OCI-LY7 (cell line): ENCODE results near the gene UVRAG. TPM values are rescaled to one million over a fixed set of nuclear protein-coding genes. Genes with fewer than 3 reads are reported as not detected.

Source experiments
- BruUV-seq: library from RNA; stranded (reverse); fragments of 400-500 nt; replicated peaks from 2 replicates; lab custom pipeline; 2021; lab: Mats Ljungman, UMichigan
- CTCF ChIA-PET: fragments of 300-600 bp; sonication (Branson Sonifier 250); formaldehyde crosslinking; loops from one replicate; lab custom pipeline; 2022; ENCODE audit warnings: antibody characterized with exemption; ENCODE audit not compliant: unreplicated experiment; lab: Charles Lee
- POLR2A ChIA-PET: fragments of 300-600 bp; sonication (Branson Sonifier 250); formaldehyde crosslinking; loops from one replicate; lab custom pipeline; 2022; ENCODE audit warnings: antibody characterized with exemption; lab: Charles Lee
- DNase-seq: peaks from one replicate; pipeline ENCODE4 v3.0.0-alpha.2; 2015; ENCODE audit warnings: low spot score
- H2AFZ ChIP-seq: fragments of 200-600 bp; sonication (generic), shearing (Covaris generic); 2 replicates; pipeline ENCODE4 v1.6.1; 2014; ENCODE audit warnings: mild to moderate bottlenecking, antibody characterized with exemption, low read length, moderate library complexity
- H3K27ac ChIP-seq: fragments of 200-600 bp; sonication (generic); 2 replicates; pipeline ENCODE4 v1.5.1; 2014; ENCODE audit warnings: mixed run types, low read depth, mild to moderate bottlenecking, moderate library complexity, low read length, inconsistent platforms; ENCODE audit not compliant: poor library complexity, severe bottlenecking
- H3K36me3 ChIP-seq: fragments of 200-600 bp; sonication (generic); 2 replicates; pipeline ENCODE4 v1.6.1; 2014; ENCODE audit warnings: mild to moderate bottlenecking, antibody characterized with exemption, low read length, moderate library complexity, mixed read lengths; ENCODE audit not compliant: insufficient read depth
- H3K4me1 ChIP-seq: fragments of 200-600 bp; sonication (generic); 2 replicates; pipeline ENCODE4 v1.5.1; 2014; ENCODE audit warnings: mild to moderate bottlenecking, low read length; ENCODE audit not compliant: insufficient read depth, poor library complexity, severe bottlenecking
- H3K4me2 ChIP-seq: fragments of 200-600 bp; sonication (generic); 2 replicates; pipeline ENCODE4 v1.6.1; 2014; ENCODE audit warnings: mild to moderate bottlenecking, low read length
- H3K4me3 ChIP-seq: fragments of 200-600 bp; sonication (generic); 2 replicates; pipeline ENCODE4 v1.5.1; 2014; ENCODE audit warnings: mild to moderate bottlenecking, low read depth, low read length; ENCODE audit not compliant: poor library complexity, severe bottlenecking
- H3K79me2 ChIP-seq: fragments of 200-600 bp; sonication (generic); 2 replicates; pipeline ENCODE4 v1.6.1; 2016; ENCODE audit warnings: low read depth, mild to moderate bottlenecking, low read length, moderate library complexity, mixed read lengths; ENCODE audit not compliant: insufficient read depth
- H3K9me2 ChIP-seq: fragments of 200-600 bp; sonication (generic); 2 replicates; pipeline ENCODE4 v1.6.1; 2016; ENCODE audit warnings: mild to moderate bottlenecking, low read length, mixed read lengths; ENCODE audit not compliant: insufficient read depth
- H3K9me3 ChIP-seq: fragments of 200-600 bp; sonication (generic); 2 replicates; pipeline ENCODE4 v1.6.1; 2014; ENCODE audit warnings: mild to moderate bottlenecking, mixed run types, low read length, mixed read lengths
- H4K20me1 ChIP-seq: fragments of 200-600 bp; sonication (generic); 2 replicates; pipeline ENCODE4 v1.6.1; 2014; ENCODE audit warnings: mild to moderate bottlenecking, antibody characterized with exemption, low read length, moderate library complexity, mixed read lengths; ENCODE audit not compliant: insufficient read depth
- EZH2phosphoT487 ChIP-seq: fragments of 200-600 bp; sonication (generic); IDR thresholded peaks from 2 replicates; pipeline ENCODE4 v1.6.1; 2018; ENCODE audit warnings: low read depth, borderline replicate concordance, mild to moderate bottlenecking, mixed run types, antibody characterized with exemption, low read length, moderate library complexity, mixed read lengths
- intact Hi-C: fragments of 100-400 bp; cut with micrococcal nuclease; formaldehyde crosslinking; loops from one replicate; pipeline ENCODE4 v1.10.0; 2022; ENCODE audit not compliant: unreplicated experiment
- total RNA-seq, 2 experiments: library from RNA; depleted of rRNA in 1 of 2; stranded (reverse); fragments of >200 nt in 1 of 2; shearing (Covaris generic) in 1 of 2; gene quantifications; 2 replicates each; pipeline ENCODE4 v1.2.3, GENCODE V29; 2014 to 2022
- TF ChIP-seq, protein P1 (sequence below): fragments of 200-600 bp; sonication (generic); conservative IDR thresholded peaks from 2 replicates; pipeline ENCODE4 v1.5.1; 2014; ENCODE audit warnings: mild to moderate bottlenecking, antibody characterized with exemption, low read length, moderate library complexity, mixed read lengths

UVRAG gene
- total RNA-seq, 2 experiments from 2014 or later: 43.7 to 73.3 TPM

DNA sequence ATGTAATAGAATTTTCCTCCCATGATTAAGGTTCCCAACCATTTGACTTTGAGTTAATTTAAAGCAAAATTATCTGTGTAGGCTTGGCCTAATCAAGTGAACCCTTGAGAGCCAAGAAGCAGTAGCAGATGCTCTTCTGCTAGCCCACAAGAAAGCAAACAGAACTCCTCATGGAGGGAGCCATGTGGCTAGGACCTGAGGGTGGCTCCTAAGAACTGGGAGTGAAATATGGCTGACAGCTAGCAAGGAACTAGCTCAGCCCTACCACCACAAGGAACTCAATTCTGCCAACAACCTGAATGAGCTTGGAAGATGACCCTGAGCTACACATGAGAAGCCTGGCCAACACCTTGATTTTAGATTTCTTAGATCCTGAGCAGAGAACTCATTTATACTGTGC lies 223.6 kb downstream of the UVRAG start:
- peaks cover 8% of the 10 kb centered on the region; the same call in 1 of the 2 replicates for H3K79me2 ChIP-seq
- H3K27ac ChIP-seq: no peak overlapping the region
- BruUV-seq: no TSS peak
- no peak overlapping the region for H3K4me3 ChIP-seq
- no peak overlapping the region for H2AFZ ChIP-seq
- CTCF ChIA-PET: no interaction called here
- peaks cover 6% of the 10 kb centered on the region for H3K4me1 ChIP-seq
- no peak for DNase-seq
- no peak overlapping the region for H3K4me2 ChIP-seq
- H4K20me1 ChIP-seq: no peaks in the 10 kb centered on the region
- peaks cover 11% of the 10 kb centered on the region; the same call in 1 of the 2 replicates for H3K9me3 ChIP-seq
- intact Hi-C loops: no loop called here
- no peaks in the 10 kb centered on the region for H3K9me2 ChIP-seq
- TF ChIP-seq, protein P1, sequence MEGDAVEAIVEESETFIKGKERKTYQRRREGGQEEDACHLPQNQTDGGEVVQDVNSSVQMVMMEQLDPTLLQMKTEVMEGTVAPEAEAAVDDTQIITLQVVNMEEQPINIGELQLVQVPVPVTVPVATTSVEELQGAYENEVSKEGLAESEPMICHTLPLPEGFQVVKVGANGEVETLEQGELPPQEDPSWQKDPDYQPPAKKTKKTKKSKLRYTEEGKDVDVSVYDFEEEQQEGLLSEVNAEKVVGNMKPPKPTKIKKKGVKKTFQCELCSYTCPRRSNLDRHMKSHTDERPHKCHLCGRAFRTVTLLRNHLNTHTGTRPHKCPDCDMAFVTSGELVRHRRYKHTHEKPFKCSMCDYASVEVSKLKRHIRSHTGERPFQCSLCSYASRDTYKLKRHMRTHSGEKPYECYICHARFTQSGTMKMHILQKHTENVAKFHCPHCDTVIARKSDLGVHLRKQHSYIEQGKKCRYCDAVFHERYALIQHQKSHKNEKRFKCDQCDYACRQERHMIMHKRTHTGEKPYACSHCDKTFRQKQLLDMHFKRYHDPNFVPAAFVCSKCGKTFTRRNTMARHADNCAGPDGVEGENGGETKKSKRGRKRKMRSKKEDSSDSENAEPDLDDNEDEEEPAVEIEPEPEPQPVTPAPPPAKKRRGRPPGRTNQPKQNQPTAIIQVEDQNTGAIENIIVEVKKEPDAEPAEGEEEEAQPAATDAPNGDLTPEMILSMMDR: no peak
- no peak for TF ChIP-seq EZH2phosphoT487
- H3K36me3 ChIP-seq: peaks cover 68% of the 10 kb centered on the region
- POLR2A ChIA-PET: no interaction called here

DNA sequence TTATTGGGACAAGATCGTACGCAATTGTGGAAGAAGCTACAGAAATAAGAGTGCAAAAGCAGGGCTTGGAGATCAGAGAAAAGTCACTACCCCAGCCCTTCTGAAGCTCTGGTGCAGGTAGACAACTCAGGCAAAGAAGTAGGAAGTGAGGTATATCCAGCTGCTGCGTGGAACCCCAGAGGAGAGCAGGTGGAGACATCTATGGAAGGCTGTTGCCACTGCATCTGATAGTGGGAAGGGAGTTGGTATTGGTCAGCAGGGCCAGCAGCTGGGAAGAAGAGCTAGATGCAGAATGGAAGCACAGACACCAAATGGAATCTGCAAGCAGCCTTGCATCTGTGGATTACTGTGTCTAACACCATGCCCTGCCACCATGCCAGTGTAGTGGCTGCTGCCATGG lies 226.2 kb downstream of the UVRAG start:
- intact Hi-C loops: no loop called here
- TF ChIP-seq, protein P1: no peak
- no peak for TF ChIP-seq EZH2phosphoT487
- H3K27ac ChIP-seq: no peak overlapping the region
- H3K9me2 ChIP-seq: no peaks in the 10 kb centered on the region
- peaks cover 65% of the 10 kb centered on the region for H3K36me3 ChIP-seq
- no peaks in the 10 kb centered on the region for H4K20me1 ChIP-seq
- H3K9me3 ChIP-seq: no peaks in the 10 kb centered on the region; the same call in 1 of the 2 replicates
- no peak overlapping the region for H3K4me2 ChIP-seq
- H2AFZ ChIP-seq: no peak overlapping the region
- H3K79me2 ChIP-seq: no peaks in the 10 kb centered on the region
- no peaks in the 10 kb centered on the region for H3K4me1 ChIP-seq
- no peak for DNase-seq
- ChIA-PET POLR2A (interaction anchor here (0.6 to 1.1 kb wide), 2 partner anchors 27 to 278 kb away, joined by 3 to 5 read pairs; no protein-coding TSS in a partner anchor), CTCF (no interaction called here)
- BruUV-seq: no TSS peak
- H3K4me3 ChIP-seq: no peak overlapping the region

DNA sequence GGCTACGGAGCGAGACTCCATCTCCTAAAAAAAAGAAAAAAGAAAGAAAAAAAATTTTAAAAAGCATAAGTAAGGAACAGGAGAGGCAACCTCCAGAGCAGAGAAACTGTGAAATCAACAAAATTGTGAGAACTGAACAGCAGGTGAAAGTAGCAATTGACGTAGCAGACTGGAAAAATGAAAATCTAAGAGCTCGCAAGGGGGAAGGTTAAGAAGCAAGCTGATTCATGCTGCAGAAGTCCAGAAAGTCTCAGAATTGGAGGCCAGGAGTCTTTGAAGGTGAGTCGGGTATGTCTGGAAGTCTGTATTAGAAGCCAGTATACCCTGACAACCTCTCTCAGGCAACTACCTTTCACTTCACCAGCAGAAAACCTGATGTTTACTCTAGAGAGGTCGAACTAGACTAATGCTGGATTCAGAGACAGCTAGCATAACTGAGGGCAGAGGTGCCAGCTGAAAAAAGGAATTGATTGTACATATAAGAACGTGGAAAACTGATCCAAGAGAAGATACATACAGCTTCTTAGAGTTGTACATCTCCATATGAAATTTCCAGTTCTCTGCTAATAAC lies 229.8 kb downstream of the UVRAG start:
- POLR2A ChIA-PET: no interaction called here
- no peak overlapping the region for H2AFZ ChIP-seq
- H3K79me2 ChIP-seq: no peaks in the 10 kb centered on the region
- no peaks in the 10 kb centered on the region for H3K9me2 ChIP-seq
- DNase-seq: no peak
- no peaks in the 10 kb centered on the region for H3K4me1 ChIP-seq
- TF ChIP-seq, protein P1: no peak
- no peak for TF ChIP-seq EZH2phosphoT487
- H3K36me3 ChIP-seq: peaks cover 74% of the 10 kb centered on the region
- H3K4me2 ChIP-seq: no peak overlapping the region
- no peaks in the 10 kb centered on the region for H4K20me1 ChIP-seq
- no peak overlapping the region for H3K4me3 ChIP-seq
- intact Hi-C loops: no loop called here
- peaks cover 33% of the 10 kb centered on the region for H3K9me3 ChIP-seq
- BruUV-seq: no TSS peak
- CTCF ChIA-PET: no interaction called here
- no peak overlapping the region for H3K27ac ChIP-seq
